NAMALWA (cell line): Measurements from ENCODE around the gene NUB1.

Source experiments
- DNase-seq: peaks from one replicate; pipeline ENCODE4 v3.0.0-alpha.2; 2015; ENCODE audit warnings: low spot score

NUB1 gene

GRCh38 chr7:151313857-151314256 lies 27.8 kb upstream of the NUB1 start:
- no peak for DNase-seq

- no peak for DNase-seq
Measured at GRCh38 chr7:151314401-151314800, 27.2 kb upstream of the NUB1 start.

- peak; percentile 89 for DNase-seq
Measured at GRCh38 chr7:151315038-151315655, 26.5 kb upstream of the NUB1 start.

- no peak for DNase-seq
Measured at GRCh38 chr7:151316896-151317295, 24.7 kb upstream of the NUB1 start.

GRCh38 chr7:151317936-151318335 lies 23.7 kb upstream of the NUB1 start:
- no peak for DNase-seq

- DNase-seq, result no peak
Measured at GRCh38 chr7:151319189-151319588, 22.4 kb upstream of the NUB1 start.

- DNase-seq, result no peak
Measured at GRCh38 chr7:151320263-151320845, 21.3 kb upstream of the NUB1 start.

GRCh38 chr7:151321341-151321740 lies 20.3 kb upstream of the NUB1 start:
- no peak for DNase-seq

- no peak for DNase-seq
Measured at GRCh38 chr7:151322906-151323305, 18.7 kb upstream of the NUB1 start.

GRCh38 chr7:151327022-151327421 lies 14.6 kb upstream of the NUB1 start:
- no peak for DNase-seq

GRCh38 chr7:151327659-151328058 lies 14.0 kb upstream of the NUB1 start:
- DNase-seq, result no peak

- no peak for DNase-seq
Measured at GRCh38 chr7:151330181-151330580, 11.4 kb upstream of the NUB1 start.

- no peak for DNase-seq
Measured at GRCh38 chr7:151330661-151331060, 11.0 kb upstream of the NUB1 start.

- DNase-seq, result no peak
Measured at GRCh38 chr7:151334628-151335027, 7.0 kb upstream of the NUB1 start.

- DNase-seq, result no peak
Measured at GRCh38 chr7:151336027-151336708, 5.4 kb upstream of the NUB1 start.

- DNase-seq, result no peak
Measured at GRCh38 chr7:151337346-151337745, 4.3 kb upstream of the NUB1 start.

GRCh38 chr7:151338809-151339208 lies 2.8 kb upstream of the NUB1 start:
- no peak for DNase-seq

GRCh38 chr7:151339651-151340382 lies 1.8 kb upstream of the NUB1 start:
- peak; percentile 61 for DNase-seq

GRCh38 chr7:151340794-151341356 lies 737 bp upstream of the NUB1 start:
- DNase-seq, result no peak

GRCh38 chr7:151342102-151342646 lies 562 bp downstream of the NUB1 start:
- DNase-seq, result peak; percentile 87

GRCh38 chr7:151342811-151343210 lies 1.2 kb downstream of the NUB1 start:
- peak; percentile 59 for DNase-seq

- no peak for DNase-seq
Measured at GRCh38 chr7:151343516-151343915, 1.9 kb downstream of the NUB1 start.
